Endothelial cell (in vitro differentiated cells): ENCODE results near the gene JAZF1. TPM values are rescaled to one million over a fixed set of nuclear protein-coding genes. Genes with fewer than 3 reads are reported as not detected.

ENCODE experiments used
- DNase-seq: peaks from one replicate; pipeline ENCODE4 v3.0.0; 2021; ENCODE audit warnings: low spot score
- H3K27ac Mint-ChIP-seq: one replicate; pipeline ENCODE4 v1.8.0; 2021; ENCODE audit warnings: mixed read lengths, inconsistent platforms; ENCODE audit not compliant: unreplicated experiment
- H3K27me3 Mint-ChIP-seq: one replicate; pipeline ENCODE4 v1.8.0; 2021; ENCODE audit warnings: mild to moderate bottlenecking, moderate library complexity, mixed read lengths, inconsistent platforms; ENCODE audit not compliant: unreplicated experiment
- H3K36me3 Mint-ChIP-seq: one replicate; pipeline ENCODE4 v1.8.0; 2021; ENCODE audit warnings: mild to moderate bottlenecking, low read depth, mixed read lengths, inconsistent platforms; ENCODE audit not compliant: unreplicated experiment
- H3K4me1 Mint-ChIP-seq: one replicate; pipeline ENCODE4 v1.8.0; 2021; ENCODE audit warnings: mild to moderate bottlenecking, mixed read lengths, inconsistent platforms; ENCODE audit not compliant: unreplicated experiment
- H3K4me3 Mint-ChIP-seq: one replicate; pipeline ENCODE4 v1.8.0; 2021; ENCODE audit warnings: mild to moderate bottlenecking, mixed read lengths, inconsistent platforms; ENCODE audit not compliant: unreplicated experiment
- H3K9me3 Mint-ChIP-seq: one replicate; pipeline ENCODE4 v1.8.0; 2021; ENCODE audit warnings: mixed read lengths, inconsistent platforms; ENCODE audit not compliant: unreplicated experiment
- CTCF ChIP-seq: fragments of 200-600 bp; sonication (generic); IDR thresholded peaks from one replicate; pipeline ENCODE4 v1.5.0; 2021; ENCODE audit warnings: antibody characterized with exemption; ENCODE audit not compliant: unreplicated experiment
- total RNA-seq: library from RNA; stranded (reverse); fragmentation: NEBNext Ultra II Directional; extraction: Animal tissue kit (Norgen Biotek cat#: 25700); gene quantifications from one replicate; pipeline ENCODE4 v1.2.1, GENCODE V29; 2021; ENCODE audit not compliant: unreplicated experiment

JAZF1 gene
- total RNA-seq, 1 donor from 2014 or later = 8.5 TPM

DNA sequence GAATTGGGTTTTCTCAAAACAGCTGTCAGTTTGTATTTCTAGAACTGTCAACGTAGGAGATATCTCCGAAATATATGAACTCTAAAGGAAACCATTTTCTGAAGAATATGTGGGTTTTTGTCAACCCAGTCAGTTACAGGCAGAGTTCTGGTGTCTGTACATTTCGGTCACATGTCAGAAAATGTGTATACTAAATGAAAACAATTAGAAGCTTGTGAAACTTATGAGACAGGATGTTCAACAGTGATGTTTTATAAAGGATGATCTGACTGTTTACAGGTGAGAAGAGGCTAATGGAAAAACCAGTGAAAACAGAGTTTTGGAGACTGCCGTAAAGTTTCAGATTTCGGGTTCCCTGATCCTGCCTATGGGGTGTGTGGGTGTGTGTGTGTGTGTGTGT is 6.2 kb downstream of the JAZF1 start:
- peaks cover 5% of the 10 kb centered on the region for H3K27me3 Mint-ChIP-seq
- H3K27ac Mint-ChIP-seq = no peak overlapping the region
- DNase-seq = no peak
- H3K4me1 Mint-ChIP-seq = peaks cover 7% of the 10 kb centered on the region
- no peaks in the 10 kb centered on the region for H3K9me3 Mint-ChIP-seq
- no peak overlapping the region for H3K4me3 Mint-ChIP-seq
- TF ChIP-seq CTCF = no peak
- H3K36me3 Mint-ChIP-seq = no peaks in the 10 kb centered on the region

- peaks cover 3% of the 10 kb centered on the region for H3K4me1 Mint-ChIP-seq
- H3K27me3 Mint-ChIP-seq = peaks cover under 1% of the 10 kb centered on the region
- H3K9me3 Mint-ChIP-seq = no peaks in the 10 kb centered on the region
- no peaks in the 10 kb centered on the region for H3K36me3 Mint-ChIP-seq
- no peak for TF ChIP-seq CTCF
- H3K4me3 Mint-ChIP-seq = no peak overlapping the region
- H3K27ac Mint-ChIP-seq = no peak overlapping the region
- DNase-seq = no peak
These were observed 7.1 kb downstream of the JAZF1 start for GRCh38 chr7:28173531-28173930.

DNA sequence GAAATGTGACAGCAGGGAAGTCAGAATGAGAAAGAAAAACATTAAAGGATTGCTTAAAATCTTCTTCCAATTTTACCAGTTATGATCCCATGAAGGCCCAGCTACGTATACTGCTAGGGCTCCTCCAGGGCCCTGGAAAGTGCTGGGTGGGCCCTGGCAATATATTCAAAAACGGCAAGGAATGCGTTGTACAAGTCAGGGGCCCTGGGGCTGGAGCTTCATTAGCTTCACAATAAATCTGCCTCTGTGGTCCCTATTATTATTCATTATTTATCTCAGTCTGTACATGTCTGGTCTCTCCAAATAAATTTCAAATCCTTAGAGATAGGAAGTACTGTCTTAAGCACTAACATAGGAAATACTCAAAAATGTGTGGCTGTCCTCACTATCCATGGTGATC is 7.6 kb downstream of the JAZF1 start:
- H3K27ac Mint-ChIP-seq = peak overlapping the region; percentile 46
- H3K4me3 Mint-ChIP-seq = no peak overlapping the region
- peaks cover 3% of the 10 kb centered on the region for H3K4me1 Mint-ChIP-seq
- H3K36me3 Mint-ChIP-seq = no peaks in the 10 kb centered on the region
- no peaks in the 10 kb centered on the region for H3K27me3 Mint-ChIP-seq
- H3K9me3 Mint-ChIP-seq = no peaks in the 10 kb centered on the region
- DNase-seq = no peak
- TF ChIP-seq CTCF = no peak

DNA sequence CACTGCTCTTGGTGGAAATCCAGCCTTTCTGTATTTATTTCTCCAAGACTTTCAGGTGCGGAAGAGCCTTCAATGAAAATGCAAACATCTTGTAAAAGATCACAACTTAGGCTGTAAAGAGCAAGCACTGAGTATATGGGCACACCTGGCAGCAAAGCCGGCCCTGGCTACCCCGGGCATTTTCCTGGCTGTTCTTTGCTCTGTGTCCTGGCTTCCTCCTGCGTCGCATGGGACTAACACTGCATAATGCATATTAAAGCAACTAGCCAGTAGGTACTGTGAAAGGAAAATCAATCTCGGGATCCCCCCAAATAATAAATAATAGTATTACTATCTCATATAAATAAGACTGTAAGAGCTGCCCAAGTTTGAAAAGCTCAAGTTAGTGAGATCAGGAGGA is 9.9 kb downstream of the JAZF1 start:
- H3K27ac Mint-ChIP-seq = no peak overlapping the region
- H3K27me3 Mint-ChIP-seq = no peaks in the 10 kb centered on the region
- H3K4me3 Mint-ChIP-seq = no peak overlapping the region
- no peaks in the 10 kb centered on the region for H3K36me3 Mint-ChIP-seq
- H3K4me1 Mint-ChIP-seq = peaks cover 3% of the 10 kb centered on the region
- DNase-seq = no peak
- no peaks in the 10 kb centered on the region for H3K9me3 Mint-ChIP-seq
- TF ChIP-seq CTCF = no peak

DNA sequence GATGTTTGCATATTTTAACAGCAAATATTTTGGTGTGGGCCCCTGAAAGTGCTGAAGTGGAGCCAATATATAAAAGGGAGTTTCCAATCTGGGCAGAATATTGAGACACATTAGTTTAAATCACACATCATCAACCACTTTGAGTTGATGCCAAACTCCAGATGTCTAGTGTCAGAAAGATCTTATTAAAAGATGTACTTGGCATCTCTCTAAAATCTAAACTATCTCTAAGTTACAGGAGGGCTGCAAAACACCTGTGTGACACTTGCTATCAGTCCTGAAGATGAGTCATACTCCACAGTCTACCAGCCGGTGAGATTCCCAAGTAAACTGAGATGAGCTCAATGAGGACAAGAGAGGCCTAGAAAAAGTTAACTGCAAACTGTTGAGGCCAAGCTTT is 11.4 kb downstream of the JAZF1 start:
- Mint-ChIP-seq H3K36me3 (no peaks in the 10 kb centered on the region), H3K27ac (no peak overlapping the region), H3K4me3 (no peak overlapping the region), H3K4me1 (peaks cover 3% of the 10 kb centered on the region), H3K9me3 (no peaks in the 10 kb centered on the region), H3K27me3 (no peaks in the 10 kb centered on the region)
- DNase-seq = no peak
- no peak for TF ChIP-seq CTCF
